Stimulated activated CD8-positive, alpha-beta memory T cell treated with anti-CD3 and anti-CD28 coated beads, Interleukin-7, amount 100 ng/mL, for 24 hours (primary cell): ENCODE results near the gene HMGN3.
"Not testable (repeated sequence)": the region's sequence is repeated elsewhere in the genome, so short reads cannot be mapped to it uniquely, and the experiment has no call there.

Source experiments
- DNase-seq: peaks from one replicate; pipeline ENCODE4 v3.0.0-alpha.2; 2020; ENCODE audit warnings: low read depth

The HMGN3 gene

DNA sequence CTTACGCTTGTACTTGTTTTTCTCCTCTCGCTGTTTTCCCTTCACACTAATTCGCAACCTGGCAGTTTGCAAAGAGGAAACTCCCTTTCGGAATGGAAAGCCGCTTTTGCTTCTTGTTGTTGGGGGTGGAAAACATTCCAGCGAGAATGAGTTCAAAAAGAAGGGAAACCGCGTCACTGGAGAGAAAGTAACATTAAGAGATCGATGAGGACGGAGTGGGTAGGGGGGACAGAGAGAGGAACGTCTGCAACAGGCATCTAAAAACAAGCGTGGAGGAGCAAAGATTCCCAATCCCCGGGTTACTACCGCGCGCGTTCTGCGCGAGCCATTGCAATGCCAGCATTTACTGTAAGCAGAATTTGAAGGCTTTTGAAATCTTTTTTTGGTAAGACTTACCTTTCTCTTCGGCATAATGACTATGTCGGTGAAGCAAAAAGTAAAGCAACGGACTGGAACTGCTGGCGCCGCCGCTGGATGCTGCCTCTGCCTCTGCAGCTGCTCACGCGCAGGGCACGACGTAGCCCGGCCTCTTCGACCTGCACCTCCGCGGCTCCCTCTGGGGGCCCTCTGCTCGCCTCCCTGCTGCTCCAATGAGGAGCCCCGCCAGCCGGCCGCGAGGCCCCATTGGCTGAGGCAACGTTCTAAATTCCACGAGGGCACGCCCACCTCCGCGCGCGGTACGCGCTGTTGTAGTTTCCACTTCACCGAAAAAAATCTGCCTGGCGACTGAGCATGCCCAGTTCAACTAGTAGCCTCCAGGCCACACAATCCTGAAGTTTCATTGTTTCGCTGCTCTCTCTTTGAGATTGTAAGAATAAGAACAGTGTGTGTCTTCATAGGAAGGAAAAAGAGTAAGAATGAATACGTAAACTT is at the start of gene HMGN3:
Gene HMGN3 (minus strand): TSS at position 533 of the 873 bp plus-strand sequence.
- DNase-seq: peak; percentile 79

GRCh38 chr6:79280756-79281155 is 46.3 kb upstream of the HMGN3 start:
- no peak for DNase-seq

GRCh38 chr6:79277109-79277508 is 42.6 kb upstream of the HMGN3 start:
- no peak for DNase-seq

DNA sequence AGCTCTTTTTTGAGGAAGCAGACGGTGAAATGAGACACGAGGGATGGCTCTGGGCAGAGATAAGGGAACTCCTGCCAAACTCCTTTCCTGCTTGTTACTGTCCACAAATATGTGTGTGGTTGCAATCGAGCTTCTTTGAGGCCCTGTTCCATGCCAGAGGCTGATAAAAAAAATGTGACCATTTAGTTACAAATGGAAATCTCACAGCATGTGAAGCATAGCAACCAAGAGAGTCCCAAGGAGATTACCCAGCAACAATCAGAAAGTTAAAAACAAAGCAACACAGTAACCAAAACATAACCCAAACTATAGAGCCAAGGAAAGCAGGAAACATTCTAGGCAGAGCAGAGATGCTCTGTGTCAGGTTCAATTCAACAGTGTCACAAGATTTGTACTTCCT is 35.4 kb upstream of the HMGN3 start:
- no peak for DNase-seq

GRCh38 chr6:79267128-79267527 is 32.6 kb upstream of the HMGN3 start:
- no peak for DNase-seq

GRCh38 chr6:79266051-79266450 is 31.6 kb upstream of the HMGN3 start:
- DNase-seq: no peak

DNA sequence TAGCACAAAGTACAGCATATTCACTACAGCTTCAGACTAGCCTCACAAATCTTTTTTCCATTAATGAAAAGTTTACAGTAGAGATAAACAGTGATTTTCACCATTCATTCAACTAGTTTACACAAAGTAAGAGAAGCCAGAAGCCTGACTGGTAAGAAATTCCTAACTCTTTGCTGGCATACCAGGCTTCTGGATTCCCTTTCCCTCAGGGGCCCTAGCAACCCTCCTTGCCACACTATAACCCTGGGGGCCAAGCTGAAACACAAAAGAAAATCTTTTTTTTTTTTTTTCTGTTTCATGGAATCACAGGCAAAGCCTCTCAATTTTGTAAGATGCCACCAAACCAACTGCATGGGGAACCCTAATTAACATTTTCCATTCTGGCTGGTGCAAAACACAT is 28.9 kb upstream of the HMGN3 start:
- no peak for DNase-seq

DNA sequence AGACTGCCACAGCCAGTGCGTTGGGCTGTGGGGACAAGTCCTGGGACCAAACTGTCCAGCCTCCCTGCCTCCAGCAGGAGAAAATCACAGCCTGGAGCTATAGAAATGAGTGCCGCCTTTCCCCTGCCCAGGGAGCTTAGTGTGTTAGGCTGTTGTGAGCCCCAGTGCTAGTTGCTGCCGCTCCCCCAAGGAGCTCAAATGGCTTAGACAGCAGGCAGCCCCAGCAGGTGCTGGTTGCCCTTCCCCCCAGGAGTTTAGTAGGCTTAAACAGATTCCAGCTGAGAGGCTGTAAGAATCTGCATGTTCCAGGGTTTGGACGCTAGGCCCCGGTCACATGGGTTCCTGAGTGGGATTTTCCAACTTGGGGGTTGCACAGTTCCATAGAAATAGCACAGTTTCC is 27.2 kb upstream of the HMGN3 start:
- no peak for DNase-seq

DNA sequence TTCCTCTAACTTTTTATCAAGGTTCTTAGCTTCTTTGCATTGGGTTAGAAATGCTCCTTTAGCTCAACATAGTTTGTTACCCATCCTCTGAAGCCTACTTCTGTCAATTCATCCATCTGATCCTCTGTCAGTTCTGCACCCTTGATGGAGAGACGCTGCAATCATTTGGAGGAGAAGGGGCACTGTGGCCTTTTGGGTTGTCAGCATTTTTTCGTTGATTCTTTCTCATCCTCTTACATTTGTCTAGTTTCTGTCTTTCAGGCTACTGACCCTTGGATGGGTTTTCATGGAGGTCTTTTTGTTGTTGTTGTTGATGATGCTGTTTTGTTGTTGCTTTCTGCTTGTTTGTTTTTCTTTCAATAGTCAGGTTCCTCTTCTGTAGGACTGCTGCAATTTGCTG is 26.3 kb upstream of the HMGN3 start:
- no peak for DNase-seq

- no peak for DNase-seq
These were observed 23.1 kb upstream of the HMGN3 start for GRCh38 chr6:79257381-79258205.

DNA sequence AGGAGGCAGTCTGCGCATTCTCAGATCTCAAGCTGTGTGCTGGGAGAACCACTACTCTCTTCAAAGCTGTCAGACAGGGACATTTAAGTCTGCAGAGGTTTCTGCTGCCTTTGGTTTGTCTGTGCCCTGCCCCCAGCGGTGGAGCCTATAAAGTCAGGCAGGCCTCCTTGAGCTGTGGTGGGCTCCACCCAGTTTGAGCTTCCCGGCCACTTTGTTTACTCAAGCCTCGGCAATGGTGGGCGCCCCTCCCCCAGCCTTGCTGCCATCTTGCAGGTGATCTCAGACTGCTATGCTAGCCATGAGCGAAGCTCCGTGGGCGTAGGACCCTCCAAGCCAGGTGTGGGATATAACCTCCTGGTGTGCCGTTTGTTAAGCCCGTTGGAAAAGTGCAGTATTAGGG is 22.3 kb upstream of the HMGN3 start:
- DNase-seq: not testable (repeated sequence)

- not testable (repeated sequence) for DNase-seq
These were observed 20.6 kb upstream of the HMGN3 start for GRCh38 chr6:79255086-79255485.

GRCh38 chr6:79250559-79250958 is 16.1 kb upstream of the HMGN3 start:
- no peak for DNase-seq

DNA sequence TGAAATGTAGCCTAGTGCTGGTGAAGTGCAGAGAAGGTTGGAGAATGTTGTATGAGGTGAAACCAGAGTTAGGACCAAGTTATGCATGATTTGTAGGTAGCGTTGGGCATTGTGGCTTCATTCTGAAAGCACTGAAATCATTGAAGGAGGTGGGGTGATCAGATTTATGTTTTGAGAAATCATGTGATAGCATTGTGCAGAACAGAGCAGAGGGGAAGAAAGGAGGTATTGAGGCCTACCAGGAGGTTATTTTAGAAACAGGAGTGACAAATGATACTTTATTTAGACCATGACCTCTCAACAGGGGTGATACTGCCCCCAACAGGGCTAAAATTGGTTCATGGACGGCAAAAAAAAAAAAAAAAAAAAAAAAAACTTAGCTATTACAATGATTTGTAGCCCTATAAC is 15.6 kb upstream of the HMGN3 start:
- no peak for DNase-seq

DNA sequence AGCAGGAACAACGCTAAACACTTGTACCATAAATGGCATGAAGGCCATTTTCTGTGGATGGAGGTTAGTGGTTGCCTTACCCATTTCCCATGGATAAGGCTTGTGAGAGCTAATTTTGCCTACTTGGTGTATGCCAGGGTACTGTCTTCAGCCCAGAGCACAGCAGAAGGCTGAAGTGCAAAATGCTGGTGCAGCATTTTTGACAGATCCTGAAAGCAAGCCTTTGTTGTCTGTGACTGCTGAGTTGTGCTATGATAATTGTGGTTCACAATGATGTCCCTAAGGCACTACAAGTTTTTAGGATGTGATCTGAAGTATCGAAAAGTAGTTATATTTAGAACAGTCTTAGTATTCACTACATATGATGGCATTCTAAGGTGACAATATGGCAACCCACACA is 14.7 kb upstream of the HMGN3 start:
- DNase-seq: no peak

DNA sequence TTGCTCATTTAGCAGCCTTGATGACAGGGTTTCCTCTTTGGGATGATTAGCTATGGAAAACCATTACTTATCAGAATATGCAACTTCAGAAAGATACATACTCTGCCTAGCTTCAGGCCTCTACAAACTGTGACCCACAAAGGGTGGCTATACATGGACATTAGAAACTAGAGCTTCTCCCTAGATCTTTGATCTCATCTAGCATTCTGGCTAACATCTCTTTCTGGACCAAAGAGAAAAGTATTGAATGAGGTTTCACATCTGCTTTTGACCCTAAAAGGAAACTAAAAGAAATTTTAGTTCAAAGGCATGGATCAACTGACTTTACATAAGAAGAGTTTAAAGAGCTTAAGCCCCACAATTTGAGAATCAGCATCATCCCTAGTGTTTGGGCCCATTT is 12.4 kb upstream of the HMGN3 start:
- DNase-seq: no peak

GRCh38 chr6:79241228-79241627 is 6.7 kb upstream of the HMGN3 start:
- no peak for DNase-seq

DNA sequence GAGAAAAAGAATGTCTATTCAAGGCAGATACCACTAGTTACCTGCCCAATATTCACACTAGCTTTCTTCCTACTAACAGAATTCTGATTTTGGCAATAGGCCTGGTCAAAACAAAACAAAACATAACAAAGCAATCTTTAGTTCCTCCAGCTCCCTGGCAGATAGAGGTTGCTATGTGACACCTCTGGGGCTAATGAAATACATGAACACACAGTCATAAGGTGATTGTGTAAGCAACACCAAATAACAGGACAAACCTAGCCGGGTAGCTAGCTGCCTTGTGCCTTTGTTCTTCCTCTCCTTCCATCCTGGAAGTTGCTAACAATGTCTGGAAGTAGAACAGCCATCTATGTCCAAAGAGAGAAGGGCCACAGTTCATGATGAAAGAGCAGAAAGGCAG is 6.0 kb upstream of the HMGN3 start:
- DNase-seq: no peak

DNA sequence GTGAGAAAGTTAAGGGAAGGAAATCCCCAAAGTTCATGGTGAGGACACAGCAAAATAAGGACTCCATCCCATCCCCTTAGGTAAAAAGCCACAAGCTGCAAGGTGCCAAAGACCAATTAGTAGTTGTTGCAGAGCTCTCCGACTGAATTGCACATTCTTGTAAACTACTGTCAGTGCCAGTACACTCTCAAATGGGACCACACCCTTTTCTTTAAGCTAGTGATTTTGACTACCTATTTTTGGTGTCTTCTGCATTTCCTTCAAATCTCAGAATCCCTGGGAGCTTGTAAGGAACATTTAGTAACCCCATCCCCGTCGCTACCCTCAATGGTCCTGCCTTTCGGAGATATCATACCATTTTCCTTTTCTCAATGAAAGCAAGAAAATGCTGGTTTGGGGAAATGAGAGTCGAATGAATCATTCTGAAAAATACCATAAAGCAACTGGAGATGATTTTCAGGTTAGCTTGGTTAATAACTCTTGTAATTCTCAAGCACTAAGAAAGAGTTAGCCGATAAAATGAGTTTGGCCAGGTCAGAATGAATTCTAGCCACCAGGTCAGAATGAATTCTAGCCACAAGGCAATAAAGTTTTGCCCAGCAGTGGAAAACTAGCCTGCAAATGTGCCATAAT is 5.2 kb upstream of the HMGN3 start:
- DNase-seq: no peak

DNA sequence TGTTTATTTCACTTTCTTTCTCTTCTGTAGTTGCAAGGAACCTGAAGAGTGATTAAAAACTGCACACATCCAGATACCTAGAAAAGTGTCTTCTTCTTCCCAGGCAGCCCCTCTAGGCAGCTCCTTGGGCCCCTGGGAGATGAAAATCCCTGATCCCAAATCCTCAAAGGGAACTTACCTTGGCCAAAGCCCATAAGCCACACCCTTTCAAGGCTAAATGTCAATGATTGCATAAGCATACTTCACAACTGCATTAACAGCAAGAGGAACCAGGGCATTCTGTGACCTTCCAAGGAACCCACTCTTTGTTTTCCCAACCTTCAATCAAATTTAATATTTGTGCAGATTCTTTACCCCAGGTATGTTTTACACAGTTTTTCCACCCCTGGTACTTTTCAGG is 4.4 kb upstream of the HMGN3 start:
- DNase-seq: no peak

DNA sequence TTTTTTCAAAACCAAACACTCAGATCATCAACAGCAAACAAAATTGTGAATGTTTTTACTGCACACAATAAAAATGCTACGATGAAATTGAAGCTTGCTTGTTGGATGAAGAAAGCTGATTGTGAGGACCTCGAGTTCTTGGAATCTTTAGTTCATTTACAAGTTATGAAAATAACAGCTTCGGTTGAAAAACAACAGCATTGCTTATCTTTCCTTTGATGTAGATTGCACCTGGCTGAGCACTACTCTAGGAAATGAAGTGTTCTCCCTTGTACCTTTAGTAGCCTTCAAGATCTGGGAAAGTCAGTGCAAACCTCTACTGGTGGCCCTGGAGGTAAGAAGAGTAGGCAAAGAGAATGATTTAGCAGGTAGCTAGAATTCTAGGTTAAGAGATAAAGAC is 2.2 kb upstream of the HMGN3 start:
- DNase-seq: no peak

DNA sequence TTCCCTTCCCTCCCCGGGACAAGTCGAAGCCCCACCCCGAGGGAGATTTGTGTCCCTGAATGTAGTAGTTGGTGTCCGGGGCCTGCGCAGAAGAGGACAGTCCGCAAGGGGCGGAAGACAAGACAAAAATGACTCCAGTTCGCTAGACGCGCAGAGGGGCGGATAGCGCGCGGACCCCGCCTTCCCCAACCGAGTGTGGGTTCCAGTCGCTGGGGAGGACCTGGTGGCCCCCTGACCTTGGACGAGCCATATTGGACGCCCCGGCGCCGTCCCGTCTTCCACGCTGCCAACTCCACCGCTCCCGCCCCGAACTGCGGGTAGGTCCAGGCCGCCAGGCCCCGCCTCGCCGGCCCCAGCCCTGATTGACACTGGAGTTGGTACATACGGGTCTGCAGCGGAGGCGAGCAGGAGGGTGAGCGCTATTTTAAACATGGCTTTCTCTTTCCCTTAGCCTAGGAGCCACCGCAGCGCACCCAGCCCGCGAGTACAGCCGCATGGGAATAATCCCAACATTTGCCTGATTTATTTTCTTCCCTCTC is 802 bp downstream of the HMGN3 start:
- peak; percentile 47 for DNase-seq
